SU-DHL-6 (cell line): ENCODE measurements around the gene KLK13.

Experiments
- H2AFZ ChIP-seq: fragments of 200-600 bp; sonication (generic); 2 replicates; pipeline ENCODE4 v1.6.1; 2014; ENCODE audit warnings: low read depth, mild to moderate bottlenecking, moderate library complexity, mixed read lengths, antibody characterized with exemption, low read length; ENCODE audit not compliant: severe bottlenecking
- H3F3A ChIP-seq: fragments of 200-600 bp; shearing (Covaris generic); 2 replicates; pipeline ENCODE4 v1.6.0; 2016; ENCODE audit warnings: antibody characterized with exemption, mild to moderate bottlenecking; ENCODE audit not compliant: insufficient read depth
- H3K27ac ChIP-seq: fragments of 200-600 bp; sonication (generic); 2 replicates; pipeline ENCODE4 v1.5.1; 2016; ENCODE audit warnings: low read depth, mild to moderate bottlenecking, low read length, moderate library complexity, mixed read lengths
- H3K27me3 ChIP-seq: fragments of 200-600 bp; sonication (generic), shearing (Covaris generic); 2 replicates; pipeline ENCODE4 v1.6.0; 2014; ENCODE audit warnings: mild to moderate bottlenecking, low read length
- H3K36me3 ChIP-seq: fragments of 200-600 bp; sonication (generic); 2 replicates; pipeline ENCODE4 v1.6.1; 2014; ENCODE audit warnings: mild to moderate bottlenecking, low read length, mixed read lengths
- H3K4me2 ChIP-seq: fragments of 300-600, 200-600 bp; shearing (Covaris generic), sonication (generic); 2 replicates; pipeline ENCODE4 v1.6.0; 2014; ENCODE audit warnings: low read length, low read depth, mild to moderate bottlenecking; ENCODE audit not compliant: poor library complexity, severe bottlenecking
- H3K4me3 ChIP-seq: fragments of 200-600 bp; sonication (generic); 2 replicates; pipeline ENCODE4 v1.5.1; 2014; ENCODE audit warnings: antibody characterized with exemption, low read length, mild to moderate bottlenecking, mixed read lengths; ENCODE audit not compliant: insufficient read depth, poor library complexity, severe bottlenecking
- H3K79me2 ChIP-seq: fragments of 200-600 bp; sonication (generic); 2 replicates; pipeline ENCODE4 v1.6.1; 2014; ENCODE audit warnings: mild to moderate bottlenecking, low read length, moderate library complexity; ENCODE audit not compliant: insufficient read depth
- H3K9ac ChIP-seq: fragments of 200-600 bp; sonication (generic); 2 replicates; pipeline ENCODE4 v1.7.0; 2014; ENCODE audit warnings: mild to moderate bottlenecking, low read length
- H3K9me2 ChIP-seq: fragments of 200-600 bp; sonication (generic); replicated peaks from 2 replicates; pipeline ENCODE4 v1.6.1; 2014; ENCODE audit warnings: low read length; ENCODE audit not compliant: insufficient read depth
- H3K9me3 ChIP-seq: fragments of 200-600 bp; sonication (generic); 2 replicates; pipeline ENCODE4 v1.6.1; 2014; ENCODE audit warnings: low read length, mixed read lengths; ENCODE audit not compliant: insufficient read depth
- H4K20me1 ChIP-seq: fragments of 200-600 bp; sonication (generic); 2 replicates; pipeline ENCODE4 v1.6.1; 2014; ENCODE audit warnings: low read depth, mild to moderate bottlenecking, antibody characterized with exemption, low read length, moderate library complexity, mixed read lengths
- EZH2phosphoT487 ChIP-seq: fragments of 200-600 bp; sonication (generic), shearing (Covaris generic); conservative IDR thresholded peaks from 2 replicates; pipeline ENCODE4 v1.6.1; 2018; ENCODE audit warnings: mild to moderate bottlenecking, antibody characterized with exemption, low read length, moderate library complexity, mixed read lengths
- TF ChIP-seq, protein P1 (sequence below): fragments of 200-600 bp; sonication (generic); IDR thresholded peaks from one replicate; pipeline ENCODE4 v1.5.1; 2017; ENCODE audit warnings: antibody characterized with exemption, mild to moderate bottlenecking, low read length, moderate library complexity; ENCODE audit not compliant: insufficient read depth, poor library complexity, severe bottlenecking

The KLK13 gene

GRCh38 chr19:51019544-51019925 lies 45.4 kb downstream of the KLK13 start, which contains the start of gene KLK10:
Gene KLK10 (minus strand): TSS chr19:51019709. CDS start chr19:51019130, 579 bp downstream.
- Histone ChIP-seq H3K79me2 (no peaks in the 10 kb centered on the region), H3K4me2 (no peak within 1 kb of the TSS), H3K4me3 (no peak within 1 kb of the TSS), H3K9ac (no peak within 1 kb of the TSS), H3K36me3 (no peaks in the 10 kb centered on the region), H3K9me3 (no peaks in the 10 kb centered on the region), H3K27ac (no peak within 1 kb of the TSS), H3K27me3 (no peaks in the 10 kb centered on the region), H2AFZ (no peak within 1 kb of the TSS), H3F3A (no peaks in the 10 kb centered on the region), H3K9me2 (no peaks in the 10 kb centered on the region), H4K20me1 (no peaks in the 10 kb centered on the region)
- TF ChIP-seq, protein P1, sequence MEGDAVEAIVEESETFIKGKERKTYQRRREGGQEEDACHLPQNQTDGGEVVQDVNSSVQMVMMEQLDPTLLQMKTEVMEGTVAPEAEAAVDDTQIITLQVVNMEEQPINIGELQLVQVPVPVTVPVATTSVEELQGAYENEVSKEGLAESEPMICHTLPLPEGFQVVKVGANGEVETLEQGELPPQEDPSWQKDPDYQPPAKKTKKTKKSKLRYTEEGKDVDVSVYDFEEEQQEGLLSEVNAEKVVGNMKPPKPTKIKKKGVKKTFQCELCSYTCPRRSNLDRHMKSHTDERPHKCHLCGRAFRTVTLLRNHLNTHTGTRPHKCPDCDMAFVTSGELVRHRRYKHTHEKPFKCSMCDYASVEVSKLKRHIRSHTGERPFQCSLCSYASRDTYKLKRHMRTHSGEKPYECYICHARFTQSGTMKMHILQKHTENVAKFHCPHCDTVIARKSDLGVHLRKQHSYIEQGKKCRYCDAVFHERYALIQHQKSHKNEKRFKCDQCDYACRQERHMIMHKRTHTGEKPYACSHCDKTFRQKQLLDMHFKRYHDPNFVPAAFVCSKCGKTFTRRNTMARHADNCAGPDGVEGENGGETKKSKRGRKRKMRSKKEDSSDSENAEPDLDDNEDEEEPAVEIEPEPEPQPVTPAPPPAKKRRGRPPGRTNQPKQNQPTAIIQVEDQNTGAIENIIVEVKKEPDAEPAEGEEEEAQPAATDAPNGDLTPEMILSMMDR, result no peak
- no peak for TF ChIP-seq EZH2phosphoT487

DNA sequence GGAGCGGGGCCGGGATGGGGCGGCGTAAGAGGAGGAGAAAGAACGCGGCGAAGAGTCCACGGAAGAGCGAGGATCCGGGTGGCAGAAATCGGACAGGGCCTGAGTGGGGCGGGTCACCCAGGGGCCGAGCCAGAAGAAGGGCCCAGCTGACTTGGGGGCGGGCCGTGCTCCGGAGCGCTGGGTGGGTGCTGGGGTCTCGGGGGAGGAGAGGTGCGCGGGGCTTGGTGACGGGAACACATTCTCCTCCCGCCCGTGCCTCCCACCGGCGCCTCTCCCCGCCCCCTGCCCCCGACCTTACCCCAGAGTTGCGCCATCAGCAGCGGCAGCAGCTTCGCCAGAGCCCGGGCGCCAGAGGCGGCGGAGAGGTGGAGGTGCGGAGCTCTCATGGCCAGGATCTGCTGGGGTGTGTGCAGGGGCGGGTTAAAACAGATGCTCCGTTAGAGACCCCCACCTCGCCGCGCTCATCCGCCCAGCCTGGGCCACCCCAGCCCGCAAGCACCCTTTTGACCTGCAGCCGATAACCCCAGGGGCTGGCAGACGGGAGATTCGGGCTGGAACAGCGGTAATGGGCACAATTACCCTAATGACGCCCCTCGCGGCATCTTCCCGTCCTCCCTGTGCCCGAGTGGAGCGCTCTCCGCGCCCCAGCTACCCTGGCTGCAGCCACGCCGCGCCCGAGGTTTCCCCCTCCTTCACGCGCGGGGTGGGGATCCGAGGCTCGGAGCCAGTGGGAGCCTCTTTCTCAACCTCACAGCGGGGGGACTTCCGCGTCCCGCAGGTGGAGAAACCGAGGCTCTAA lies 45.9 kb downstream of the KLK13 start:
- no peaks in the 10 kb centered on the region for H3K9me3 ChIP-seq
- no peaks in the 10 kb centered on the region for H4K20me1 ChIP-seq
- no peak overlapping the region for H3K9ac ChIP-seq
- TF ChIP-seq EZH2phosphoT487, result no peak
- TF ChIP-seq, protein P1, result no peak
- no peak overlapping the region for H3K4me3 ChIP-seq
- H3K27me3 ChIP-seq, result no peaks in the 10 kb centered on the region
- H3K27ac ChIP-seq, result no peak overlapping the region
- no peak overlapping the region for H3K4me2 ChIP-seq
- H3F3A ChIP-seq, result no peaks in the 10 kb centered on the region
- no peak overlapping the region for H2AFZ ChIP-seq
- H3K79me2 ChIP-seq, result no peaks in the 10 kb centered on the region
- H3K9me2 ChIP-seq, result no peaks in the 10 kb centered on the region
- no peaks in the 10 kb centered on the region for H3K36me3 ChIP-seq

GRCh38 chr19:51016798-51017683 lies 47.9 kb downstream of the KLK13 start:
- Histone ChIP-seq H3K27me3 (no peaks in the 10 kb centered on the region), H4K20me1 (no peaks in the 10 kb centered on the region), H3K9ac (no peak overlapping the region), H3K27ac (no peak overlapping the region), H3K79me2 (no peaks in the 10 kb centered on the region), H3K9me3 (no peaks in the 10 kb centered on the region), H2AFZ (no peak overlapping the region), H3K4me2 (no peak overlapping the region), H3K4me3 (no peak overlapping the region), H3K36me3 (no peaks in the 10 kb centered on the region), H3F3A (no peaks in the 10 kb centered on the region), H3K9me2 (no peaks in the 10 kb centered on the region)
- TF ChIP-seq, protein P1, result peak; percentile 38
- no peak for TF ChIP-seq EZH2phosphoT487
